K562 (cell line): Measurements from ENCODE around the gene INTS6. TPM values are rescaled to one million over a fixed set of nuclear protein-coding genes. Genes with fewer than 3 reads are reported as not detected.

Experiments used
- CREB1 ChIP-seq, 2 experiments: sonication (generic) in 1 of 2; formaldehyde crosslinking in 1 of 2; IDR thresholded peaks; 2 replicates each; pipeline versions ENCODE4 v1.6.1 to v1.8.0; 2012 to 2022; ENCODE audit warnings: inconsistent platforms in 1 of 2, mild to moderate bottlenecking in 1 of 2, missing genetic modification reagents in 1 of 2, moderate library complexity in 1 of 2
- CXXC5 ChIP-seq: fragments of 250-450 bp; sonication (Bioruptor Pico); IDR thresholded peaks from 2 replicates; pipeline ENCODE4 v1.8.0; 2022; ENCODE audit warnings: inconsistent platforms, mild to moderate bottlenecking, moderate library complexity
- FOXA3 ChIP-seq, 2 experiments: fragments of 450-650 bp in 1 of 2; sonication (generic) in 1 of 2; formaldehyde crosslinking; IDR thresholded peaks in 1 of 2; conservative IDR thresholded peaks in 1 of 2; 2 replicates each; pipeline versions ENCODE4 v1.4.0 to v1.8.0; 2020 to 2022; ENCODE audit warnings: mild to moderate bottlenecking in 2 of 2, missing genetic modification reagents in 1 of 2
- FOXO4 ChIP-seq: fragments of 450-650 bp; formaldehyde crosslinking; IDR thresholded peaks from 2 replicates; pipeline ENCODE4 v1.4.0; 2020; ENCODE audit warnings: mild to moderate bottlenecking, moderate library complexity
- FOXP1 ChIP-seq: sonication (generic); formaldehyde crosslinking; IDR thresholded peaks from 2 replicates; pipeline ENCODE4 v1.8.0; 2022; ENCODE audit warnings: mild to moderate bottlenecking, missing genetic modification reagents
- GTF2A2 ChIP-seq: IDR thresholded peaks from 2 replicates; pipeline ENCODE4 v1.6.1; 2016; ENCODE audit warnings: mild to moderate bottlenecking, missing genetic modification characterization, missing compliant biosample characterization
- HNRNPLL ChIP-seq: fragments of 200-400 bp; formaldehyde crosslinking; IDR thresholded peaks from 2 replicates; pipeline ENCODE4 v1.6.1; 2017; ENCODE audit warnings: low read length, low read depth, mild to moderate bottlenecking; ENCODE audit not compliant: poor library complexity, severe bottlenecking
- L3MBTL2 ChIP-seq: fragments of 450-650 bp; IDR thresholded peaks from 2 replicates; pipeline ENCODE4 v1.6.1; 2016; ENCODE audit warnings: mild to moderate bottlenecking, moderate library complexity
- MBD2 ChIP-seq: sonication (generic); IDR thresholded peaks from 2 replicates; pipeline ENCODE4 v1.6.1; 2016; ENCODE audit warnings: low read depth, borderline replicate concordance
- PHF8 ChIP-seq: fragments of 200-600 bp; sonication (generic); IDR thresholded peaks from 2 replicates; pipeline ENCODE4 v1.6.1; 2012; ENCODE audit warnings: mixed run types, mild to moderate bottlenecking, inconsistent platforms, low read length, moderate library complexity, borderline replicate concordance
- POLR2AphosphoS5 ChIP-seq: IDR thresholded peaks from 2 replicates; pipeline ENCODE4 v1.6.1; 2011; ENCODE audit warnings: mild to moderate bottlenecking, low read depth, low read length, moderate library complexity; ENCODE audit not compliant: control insufficient read depth, insufficient read depth
- RB1 ChIP-seq: fragments of 450-650 bp; IDR thresholded peaks from 2 replicates; pipeline ENCODE4 v1.6.1; 2017; ENCODE audit warnings: low read depth, mild to moderate bottlenecking
- TFAP4 ChIP-seq: sonication (generic); formaldehyde crosslinking; IDR thresholded peaks from 2 replicates; pipeline ENCODE4 v1.8.0; 2022; ENCODE audit warnings: missing genetic modification reagents, mild to moderate bottlenecking, moderate library complexity, borderline replicate concordance
- THAP12 ChIP-seq: fragments of 250-450 bp; sonication (Bioruptor Pico); IDR thresholded peaks from 2 replicates; pipeline ENCODE4 v1.9.0; 2021; ENCODE audit warnings: mild to moderate bottlenecking, inconsistent platforms
- USF1 ChIP-seq: sonication (generic); formaldehyde crosslinking; IDR thresholded peaks from 2 replicates; pipeline ENCODE4 v1.9.0; 2022; ENCODE audit warnings: mild to moderate bottlenecking, missing genetic modification reagents
- USF2 ChIP-seq: sonication (generic); formaldehyde crosslinking; IDR thresholded peaks from 2 replicates; pipeline ENCODE4 v1.5.0; 2020; ENCODE audit warnings: missing genetic modification reagents
- ZFPM2 ChIP-seq: fragments of 250-450 bp; sonication (Bioruptor Pico); IDR thresholded peaks from 2 replicates; pipeline ENCODE4 v1.5.1; 2022; ENCODE audit warnings: mild to moderate bottlenecking
- ZNF140 ChIP-seq: fragments of 250-450 bp; sonication (Bioruptor Pico); IDR thresholded peaks from 2 replicates; pipeline ENCODE4 v1.8.0; 2021; ENCODE audit warnings: moderate library complexity, mild to moderate bottlenecking, inconsistent platforms
- ZNF551 ChIP-seq: fragments of 250-450 bp; sonication (Bioruptor Pico); IDR thresholded peaks from 2 replicates; pipeline ENCODE4 v1.5.0; 2021; ENCODE audit warnings: mild to moderate bottlenecking, moderate library complexity
- polyA plus RNA-seq, 8 experiments: library from polyadenylated mRNA; depleted of rRNA in 4 of 8; stranded (reverse) in 5 of 8; unstranded in 3 of 8; fragments of >200 nt; fragmentation: Nextera tagmentation in 2 of 8; fragmentation: Illumina TruSeq in 1 of 8; extraction: Ambion mirVana in 2 of 8; extraction: Trizol in 1 of 8; gene quantifications; 2 replicates each; pipeline versions ENCODE4 v1.2.1 to v1.2.3, GENCODE V29; 2011 to 2014; ENCODE audit warnings: inconsistent platforms in 1 of 8, missing spikeins in 1 of 8
- total RNA-seq, 7 experiments: library from RNA; depleted of rRNA in 6 of 7; stranded (reverse); fragments of >200 nt in 6 of 7; fragmentation: Illumina TruSeq in 2 of 7; extraction: Trizol in 2 of 7; gene quantifications; 2 replicates each; pipeline versions ENCODE4 v1.2.1 to v1.2.3, GENCODE V29; 2011 to 2021; ENCODE audit warnings: low replicate concordance in 1 of 7

Gene INTS6
- total and polyA plus RNA-seq, 9 of the 15 experiments (the other 6 are each of a cell fraction or from before 2014, with no cell fraction given), result 3.7 to 29.8 (median 16.1) TPM

- peak; percentile 53; the same call in 1 of the 2 replicates for TF ChIP-seq THAP12 (CRISPR knock-in tag)
- 0 out of 2 replicates have a peak, but pooled peaks have one; percentile 55 for TF ChIP-seq ZFPM2 (CRISPR knock-in tag)
- peak; percentile 98 for TF ChIP-seq POLR2AphosphoS5
- no peak for TF ChIP-seq ZNF551 (CRISPR knock-in tag)
- TF ChIP-seq CXXC5 (CRISPR knock-in tag), result peak; percentile 37; the same call in 1 of the 2 replicates
- no peak for TF ChIP-seq FOXO4 (CRISPR knock-in tag)
- peak; percentile 41; the same call in 1 of the 2 replicates for TF ChIP-seq FOXP1 (CRISPR knock-in tag)
- 0 out of 4 replicates have a peak, but pooled peaks of 1 of the 2 experiments have one; percentile 38 for TF ChIP-seq FOXA3 (CRISPR knock-in tag; conservative IDR thresholded peaks at IDR 0.05 in 1 of 2, IDR thresholded peaks at IDR 0.05 in 1 of 2)
- peak; percentile 96 for TF ChIP-seq USF1
- peak; percentile 94 for TF ChIP-seq USF2
- TF ChIP-seq TFAP4 (CRISPR knock-in tag), result peak; percentile 30; the same call in 1 of the 2 replicates
- peak; percentile 70; the same call in 1 of the 2 replicates for TF ChIP-seq PHF8
- no peak for TF ChIP-seq L3MBTL2
- TF ChIP-seq RB1, result 0 out of 2 replicates have a peak, but pooled peaks have one; percentile 9
- peak; percentile 84 for TF ChIP-seq MBD2
- TF ChIP-seq CREB1 (IDR thresholded peaks at IDR 0.05), result peak; percentile 7; the same call in 1 of the 2 replicates
- no peak; the same call in 1 of the 2 replicates for TF ChIP-seq CREB1 (CRISPR knock-in tag; IDR thresholded peaks at IDR 0.05)
- TF ChIP-seq ZNF140, result no peak
- TF ChIP-seq HNRNPLL, result peak; percentile 54
- 0 out of 2 replicates have a peak, but pooled peaks have one; percentile 43 for TF ChIP-seq GTF2A2 (tag)
Measured at GRCh38 chr13:51452361-51453206, at the start of gene INTS6 (continued).
